Measurements from ENCODE around the gene PXYLP1.
A peak's percentile ranks its signal among the peaks of the same experiment; 100 is the strongest.
"Not testable (repeated sequence)": the region's sequence is repeated elsewhere in the genome, so short reads cannot be mapped to it uniquely, and the experiment has no call there.

The PXYLP1 gene

GRCh38 chr3:141274411-141275031 is 42.9 kb downstream of the PXYLP1 start:
- DNase-seq: no peak

GRCh38 chr3:141275032-141275422 is 43.4 kb downstream of the PXYLP1 start:
- peak; percentile 14 for DNase-seq

GRCh38 chr3:141275511-141275910 is 43.9 kb downstream of the PXYLP1 start:
- DNase-seq: no peak

GRCh38 chr3:141275973-141276372 is 44.3 kb downstream of the PXYLP1 start:
- peak; percentile 10 for DNase-seq

- no peak for DNase-seq
These were observed 44.8 kb downstream of the PXYLP1 start for GRCh38 chr3:141276398-141276797.

GRCh38 chr3:141277451-141277850 is 45.8 kb downstream of the PXYLP1 start:
- DNase-seq: no peak

- DNase-seq: no peak
These were observed 46.8 kb downstream of the PXYLP1 start for GRCh38 chr3:141278196-141279076.

- DNase-seq: no peak
These were observed 47.7 kb downstream of the PXYLP1 start for GRCh38 chr3:141279077-141279967.

GRCh38 chr3:141280086-141280485 is 48.5 kb downstream of the PXYLP1 start:
- DNase-seq: peak; percentile 25

GRCh38 chr3:141280690-141281089 is 49.1 kb downstream of the PXYLP1 start:
- no peak for DNase-seq

GRCh38 chr3:141285570-141285969 is 53.9 kb downstream of the PXYLP1 start:
- DNase-seq: no peak

- no peak for DNase-seq
These were observed 55.2 kb downstream of the PXYLP1 start for GRCh38 chr3:141286856-141287255.

- no peak for DNase-seq
These were observed 55.7 kb downstream of the PXYLP1 start for GRCh38 chr3:141287326-141287725.

- DNase-seq: no peak
These were observed 56.8 kb downstream of the PXYLP1 start for GRCh38 chr3:141288336-141288990.

GRCh38 chr3:141289228-141289772 is 57.7 kb downstream of the PXYLP1 start:
- no peak for DNase-seq

- no peak for DNase-seq
These were observed 60.1 kb downstream of the PXYLP1 start for GRCh38 chr3:141291559-141292355.

- no peak for DNase-seq
These were observed 60.9 kb downstream of the PXYLP1 start for GRCh38 chr3:141292356-141293058.

- no peak for DNase-seq
These were observed 62.7 kb downstream of the PXYLP1 start for GRCh38 chr3:141294301-141294700.

GRCh38 chr3:141294848-141295247 is 63.2 kb downstream of the PXYLP1 start:
- no peak for DNase-seq

GRCh38 chr3:141300426-141300825 is 68.8 kb downstream of the PXYLP1 start:
- DNase-seq: not testable (repeated sequence)

Data from T1000 (cell line).